Vagina (tissue), 2 donors: ENCODE data around the gene AMBN. TPM values are rescaled to one million over a fixed set of nuclear protein-coding genes. Genes with fewer than 3 reads are reported as not detected.
"Not testable (repeated sequence)": the region's sequence is repeated elsewhere in the genome, so short reads cannot be mapped to it uniquely, and the experiment has no call there.

Source experiments
- DNase-seq, 2 donors: peaks; one replicate each; pipeline ENCODE4 v3.0.0-alpha.2; 2017; ENCODE audit errors: extremely low spot score in 2 of 2
- H3K27ac ChIP-seq: fragments of 200-600 bp; sonication (generic); one replicate; pipeline ENCODE4 v1.5.1; 2019
- H3K27me3 ChIP-seq: fragments of 200-600 bp; sonication (generic); one replicate; pipeline ENCODE4 v1.5.1; 2019
- H3K36me3 ChIP-seq, 2 donors: fragments of 200-600 bp; sonication (generic); one replicate each; pipeline ENCODE4 v1.5.1; 2017 to 2019
- H3K4me1 ChIP-seq: fragments of 200-600 bp; sonication (generic); one replicate; pipeline ENCODE4 v1.5.1; 2019
- H3K4me3 ChIP-seq, 2 donors: fragments of 200-600 bp; sonication (generic); 1 replicate in 1 of 2; 2 replicates in 1 of 2; pipeline ENCODE4 v1.5.1; 2016 to 2019
- H3K9me3 ChIP-seq: fragments of 200-600 bp; sonication (generic); one replicate; pipeline ENCODE4 v1.5.1; 2019
- CTCF ChIP-seq, 3 experiments: fragments of 450-650 bp in 2 of 3; fragments of 200-600 bp in 1 of 3; sonication (generic) in 1 of 3; IDR thresholded peaks; one replicate each; pipeline ENCODE4 v1.5.1; 2017 to 2019; ENCODE audit warnings: antibody characterized with exemption in 3 of 3, mild to moderate bottlenecking in 2 of 3, moderate library complexity in 2 of 3
- POLR2A ChIP-seq, 2 donors: fragments of 450-650 bp; IDR thresholded peaks; one replicate each; pipeline ENCODE4 v1.6.1; 2017; ENCODE audit warnings: antibody characterized with exemption in 2 of 2, mild to moderate bottlenecking in 2 of 2, moderate library complexity in 2 of 2
- POLR2AphosphoS5 ChIP-seq, 2 donors: sonication (generic); formaldehyde crosslinking; IDR thresholded peaks; one replicate each; pipeline ENCODE4 v1.9.0; 2017; ENCODE audit warnings: antibody characterized with exemption in 2 of 2, mild to moderate bottlenecking in 2 of 2, low read depth in 1 of 2; ENCODE audit not compliant: insufficient read depth in 1 of 2
- intact Hi-C: fragments of 100-400 bp; cut with DNase I; formaldehyde crosslinking; loops from one replicate; pipeline ENCODE4 v1.15.1; 2023
- total RNA-seq: library from RNA; depleted of rRNA; stranded (reverse); fragments of >200 nt; gene quantifications from one replicate; pipeline ENCODE4 v1.2.3, GENCODE V29; 2016

AMBN gene
- total RNA-seq, 1 donor from 2014 or later, result not detected

DNA sequence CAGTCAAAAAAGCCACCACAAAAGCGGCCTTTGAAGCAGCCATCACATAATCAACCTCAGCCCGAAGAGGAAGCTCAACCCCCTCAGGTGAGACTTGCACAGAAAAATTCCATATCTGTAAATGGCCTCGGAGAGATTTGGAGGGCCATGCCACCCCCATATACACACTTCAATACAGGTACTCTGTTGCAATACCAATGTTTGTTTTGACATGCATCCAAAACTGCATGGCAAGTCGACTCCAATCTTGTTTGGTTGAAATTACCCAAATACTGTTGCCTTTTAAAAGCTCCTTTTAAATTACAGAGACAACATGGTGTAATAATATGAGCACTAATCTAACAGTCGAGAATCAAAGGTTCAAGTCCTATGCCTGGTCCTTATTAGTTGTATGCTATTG lies 42.4 kb downstream of the AMBN start:
- Histone ChIP-seq H3K27me3 (no peaks in the 10 kb centered on the region), H3K36me3 (no peaks in the 10 kb centered on the region), H3K9me3 (no peaks in the 10 kb centered on the region), H3K4me1 (no peaks in the 10 kb centered on the region), H3K27ac (no peak overlapping the region), H3K4me3 (no peak overlapping the region)
- no peak for DNase-seq
- TF ChIP-seq POLR2A (IDR thresholded peaks at IDR 0.05), result no peak
- no peak for TF ChIP-seq POLR2AphosphoS5 (IDR thresholded peaks at IDR 0.05; ENCODE audit: insufficient read depth in 1 of 2, low read depth in 1 of 2)
- no peak for TF ChIP-seq CTCF (IDR thresholded peaks at IDR 0.05)
- intact Hi-C loops, result no loop called here

DNA sequence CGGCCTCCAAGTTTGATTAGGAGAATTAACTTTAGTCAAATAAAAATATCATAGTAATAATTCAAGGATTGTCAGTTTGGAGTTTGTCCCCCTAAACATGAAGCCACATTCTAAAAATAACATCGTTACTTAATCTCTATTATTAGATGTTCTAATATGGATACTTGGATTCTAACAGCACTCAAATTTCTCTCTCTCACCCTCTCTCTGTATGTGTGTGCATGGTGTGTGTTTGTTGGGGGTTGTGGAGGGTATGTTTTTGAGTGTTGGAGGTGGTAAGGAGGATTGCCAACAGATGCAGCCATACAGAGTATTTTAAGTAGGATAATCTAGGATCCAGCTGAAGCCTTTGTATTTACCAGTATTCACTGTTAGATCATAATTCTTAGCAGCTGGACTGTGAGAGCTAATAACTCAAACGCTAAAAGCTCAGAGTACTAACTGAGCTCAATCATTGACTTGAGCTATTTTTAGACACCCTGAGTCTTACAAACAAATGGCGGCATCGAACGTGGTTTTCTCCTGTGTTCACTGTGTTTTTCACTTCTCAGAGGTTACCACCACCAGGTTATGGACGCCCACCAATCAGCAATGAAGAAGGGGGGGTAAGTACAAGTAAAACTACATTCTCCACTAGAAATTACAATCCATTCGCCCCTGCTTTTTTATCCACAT lies 45.3 kb downstream of the AMBN start:
- H3K9me3 ChIP-seq, result no peaks in the 10 kb centered on the region
- no peak for TF ChIP-seq CTCF (IDR thresholded peaks at IDR 0.05)
- no peak for TF ChIP-seq POLR2A (IDR thresholded peaks at IDR 0.05)
- no peak for TF ChIP-seq POLR2AphosphoS5 (IDR thresholded peaks at IDR 0.05; ENCODE audit: insufficient read depth in 1 of 2, low read depth in 1 of 2)
- DNase-seq, result no peak
- H3K27me3 ChIP-seq, result no peaks in the 10 kb centered on the region
- no peak overlapping the region for H3K4me3 ChIP-seq
- no peaks in the 10 kb centered on the region for H3K36me3 ChIP-seq
- no peaks in the 10 kb centered on the region for H3K4me1 ChIP-seq
- intact Hi-C loops, result no loop called here
- no peak overlapping the region for H3K27ac ChIP-seq

DNA sequence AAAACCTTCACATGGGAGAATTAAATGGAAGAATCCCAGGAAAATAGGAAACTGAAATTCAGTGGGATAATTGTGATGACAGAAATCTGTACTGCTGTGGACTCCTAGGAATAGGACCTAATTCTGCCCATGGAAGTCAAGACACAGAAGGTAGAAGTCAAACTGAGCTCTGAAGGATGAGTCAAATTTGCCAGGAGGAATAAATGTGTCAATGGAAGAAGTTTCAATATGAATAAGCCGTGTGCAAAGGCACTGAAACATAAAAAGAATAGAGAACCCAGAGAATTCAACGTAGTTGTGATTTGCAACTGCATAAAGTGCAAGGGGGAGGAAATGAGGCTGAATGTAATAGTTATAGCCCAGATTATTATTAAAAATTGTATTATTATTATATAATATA lies 48.1 kb downstream of the AMBN start:
- Histone ChIP-seq H3K27me3 (no peaks in the 10 kb centered on the region), H3K36me3 (no peaks in the 10 kb centered on the region), H3K9me3 (no peaks in the 10 kb centered on the region), H3K4me3 (no peak overlapping the region), H3K4me1 (no peaks in the 10 kb centered on the region), H3K27ac (no peak overlapping the region)
- intact Hi-C loops, result no loop called here
- DNase-seq, result no peak
- TF ChIP-seq POLR2A (IDR thresholded peaks at IDR 0.05) (no peak), CTCF (IDR thresholded peaks at IDR 0.05) (no peak), POLR2AphosphoS5 (IDR thresholded peaks at IDR 0.05; ENCODE audit: insufficient read depth in 1 of 2, low read depth in 1 of 2) (no peak)

DNA sequence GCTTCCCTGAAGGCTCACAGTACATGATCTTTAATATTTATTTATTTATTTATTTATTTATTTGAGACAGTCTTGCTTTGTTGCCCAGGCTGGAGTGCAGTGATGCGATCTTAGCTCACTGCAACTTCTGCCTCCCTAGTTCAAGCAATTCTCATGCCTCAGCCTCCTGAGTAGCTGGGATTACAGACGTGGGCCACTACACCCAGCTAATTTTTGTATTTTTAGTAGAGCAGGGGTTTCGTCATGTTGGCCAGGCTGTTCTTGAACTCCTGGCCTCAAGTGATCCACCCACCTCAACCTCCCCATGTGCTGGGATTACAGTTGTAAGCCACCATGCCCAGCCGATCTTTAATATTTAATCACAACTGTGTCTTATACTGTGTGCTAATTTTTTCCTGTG lies 58.7 kb downstream of the AMBN start:
- H3K27me3 ChIP-seq, intact Hi-C loops, H3K27ac ChIP-seq, H3K4me3 ChIP-seq, DNase-seq, H3K36me3 ChIP-seq, H3K4me1 ChIP-seq, H3K9me3 ChIP-seq: not testable (repeated sequence)

DNA sequence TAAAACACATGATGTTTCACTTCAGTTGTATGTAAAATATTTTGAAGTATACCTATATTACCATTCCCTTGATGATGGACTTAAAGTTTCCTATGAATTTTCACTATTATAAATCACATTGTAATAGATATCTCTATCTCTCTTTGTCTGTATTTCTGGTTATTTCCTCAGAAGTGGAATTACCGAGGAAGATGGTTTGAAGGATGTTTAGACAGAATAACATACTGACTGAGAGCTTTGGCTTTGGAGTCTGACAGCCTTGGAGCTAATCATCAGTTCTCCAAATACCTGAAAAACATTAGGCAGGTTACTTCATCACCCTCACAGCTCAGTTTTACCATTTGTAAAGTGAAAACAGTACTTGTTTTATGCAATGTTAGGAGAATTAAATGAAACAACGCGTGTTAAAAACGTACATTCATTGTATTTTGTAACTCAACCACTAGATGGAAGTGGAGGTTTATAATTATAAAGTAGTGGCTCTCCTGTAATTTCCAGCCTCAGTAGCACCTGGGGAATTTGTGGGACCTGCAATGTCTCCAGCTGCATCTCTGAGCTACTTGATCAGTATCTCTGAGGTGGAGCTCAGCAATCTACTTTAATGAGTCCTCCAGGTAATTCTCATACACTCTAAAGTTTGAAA lies 59.9 kb downstream of the AMBN start:
- intact Hi-C loops, result no loop called here
- DNase-seq, result no peak
- TF ChIP-seq POLR2A (IDR thresholded peaks at IDR 0.05) (no peak), CTCF (IDR thresholded peaks at IDR 0.05) (peak in 1 of 3 experiments; percentile 52)
- Histone ChIP-seq H3K27me3 (no peaks in the 10 kb centered on the region), H3K4me1 (no peaks in the 10 kb centered on the region), H3K4me3 (no peak overlapping the region), H3K9me3 (no peaks in the 10 kb centered on the region), H3K27ac (no peak overlapping the region), H3K36me3 (no peaks in the 10 kb centered on the region)
